Endothelial cell of umbilical vein (primary cell): ENCODE data around the gene RELL1.

Experiments used
- EZH2 ChIP-seq: IDR thresholded peaks from 2 replicates; pipeline ENCODE4 v1.6.1; 2012; ENCODE audit warnings: borderline replicate concordance, low read depth, mild to moderate bottlenecking, moderate library complexity, low read length, inconsistent platforms; ENCODE audit not compliant: severe bottlenecking
- FOS ChIP-seq: IDR thresholded peaks from 2 replicates; pipeline ENCODE4 v1.6.1; 2011; ENCODE audit warnings: mild to moderate bottlenecking, low read length, moderate library complexity, borderline replicate concordance; ENCODE audit not compliant: insufficient read depth
- JUN ChIP-seq: IDR thresholded peaks from 2 replicates; pipeline ENCODE4 v1.6.1; 2011; ENCODE audit warnings: borderline replicate concordance, low read depth; ENCODE audit not compliant: insufficient read length, insufficient read depth
- MYC ChIP-seq: IDR thresholded peaks from one replicate; pipeline ENCODE4 v1.6.1; 2011; ENCODE audit warnings: mild to moderate bottlenecking, low read depth, low read length
- POLR2A ChIP-seq: IDR thresholded peaks from 2 replicates; pipeline ENCODE4 v1.6.1; 2012; ENCODE audit warnings: low read depth, mild to moderate bottlenecking, control low read depth, low read length
- POLR2AphosphoS5 ChIP-seq: IDR thresholded peaks from 2 replicates; pipeline ENCODE4 v1.6.1; 2012; ENCODE audit warnings: low read depth, mild to moderate bottlenecking, control low read depth, low read length, moderate library complexity; ENCODE audit not compliant: insufficient read depth
- TF ChIP-seq, protein P1 (sequence below), 2 donors: IDR thresholded peaks; 1 replicate in 1 of 2; 2 replicates in 1 of 2; pipeline ENCODE4 v1.5.1; 2011; ENCODE audit warnings: low read length in 2 of 2, mild to moderate bottlenecking in 2 of 2, moderate library complexity in 2 of 2, control low read depth in 1 of 2, inconsistent platforms in 1 of 2, low read depth in 1 of 2; ENCODE audit not compliant: insufficient read depth in 1 of 2; ENCODE audit errors: extremely low read depth in 1 of 2
- TF ChIP-seq, protein P2 (sequence below): IDR thresholded peaks from 2 replicates; pipeline ENCODE4 v1.6.1; 2011; ENCODE audit not compliant: insufficient read depth, insufficient read length

GRCh38 chr4:37631551-37631950 lies 54.6 kb downstream of the RELL1 start:
- TF ChIP-seq, protein P1, sequence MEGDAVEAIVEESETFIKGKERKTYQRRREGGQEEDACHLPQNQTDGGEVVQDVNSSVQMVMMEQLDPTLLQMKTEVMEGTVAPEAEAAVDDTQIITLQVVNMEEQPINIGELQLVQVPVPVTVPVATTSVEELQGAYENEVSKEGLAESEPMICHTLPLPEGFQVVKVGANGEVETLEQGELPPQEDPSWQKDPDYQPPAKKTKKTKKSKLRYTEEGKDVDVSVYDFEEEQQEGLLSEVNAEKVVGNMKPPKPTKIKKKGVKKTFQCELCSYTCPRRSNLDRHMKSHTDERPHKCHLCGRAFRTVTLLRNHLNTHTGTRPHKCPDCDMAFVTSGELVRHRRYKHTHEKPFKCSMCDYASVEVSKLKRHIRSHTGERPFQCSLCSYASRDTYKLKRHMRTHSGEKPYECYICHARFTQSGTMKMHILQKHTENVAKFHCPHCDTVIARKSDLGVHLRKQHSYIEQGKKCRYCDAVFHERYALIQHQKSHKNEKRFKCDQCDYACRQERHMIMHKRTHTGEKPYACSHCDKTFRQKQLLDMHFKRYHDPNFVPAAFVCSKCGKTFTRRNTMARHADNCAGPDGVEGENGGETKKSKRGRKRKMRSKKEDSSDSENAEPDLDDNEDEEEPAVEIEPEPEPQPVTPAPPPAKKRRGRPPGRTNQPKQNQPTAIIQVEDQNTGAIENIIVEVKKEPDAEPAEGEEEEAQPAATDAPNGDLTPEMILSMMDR (IDR thresholded peaks at IDR 0.05; ENCODE audit: extremely low read depth in 1 of 2, insufficient read depth in 1 of 2, low read depth in 1 of 2, low read length in 2 of 2): no peak
- TF ChIP-seq POLR2AphosphoS5 (no peak), POLR2A (no peak), FOS (no peak), MYC (no peak), EZH2 (no peak), JUN (no peak)
- TF ChIP-seq, protein P2, sequence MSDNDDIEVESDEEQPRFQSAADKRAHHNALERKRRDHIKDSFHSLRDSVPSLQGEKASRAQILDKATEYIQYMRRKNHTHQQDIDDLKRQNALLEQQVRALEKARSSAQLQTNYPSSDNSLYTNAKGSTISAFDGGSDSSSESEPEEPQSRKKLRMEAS: no peak
